H9 (cell line): ENCODE results near the gene MGARP. TPM values are rescaled to one million over a fixed set of nuclear protein-coding genes. Genes with fewer than 3 reads are reported as not detected.

Source experiments
- DNase-seq: peaks from one replicate; pipeline ENCODE4 v3.0.0-alpha.2; 2017
- H2AFZ ChIP-seq: one replicate; pipeline ENCODE4 v1.6.1; 2013; ENCODE audit warnings: mild to moderate bottlenecking, low read length, control low read depth, moderate library complexity
- H2AK5ac ChIP-seq: 2 replicates; pipeline ENCODE4 v1.6.1; 2013; ENCODE audit warnings: low read length, control low read depth, mixed read lengths; ENCODE audit not compliant: insufficient read length
- H2BK120ac ChIP-seq: one replicate; pipeline ENCODE4 v1.6.1; 2013; ENCODE audit warnings: low read depth, mild to moderate bottlenecking, low read length, control low read depth, inconsistent platforms; ENCODE audit not compliant: poor library complexity, severe bottlenecking
- H2BK12ac ChIP-seq: 2 replicates; pipeline ENCODE4 v1.6.1; 2013; ENCODE audit warnings: low read length, control low read depth, mixed read lengths, low read depth; ENCODE audit not compliant: insufficient read length
- H2BK15ac ChIP-seq: 2 replicates; pipeline ENCODE4 v1.6.1; 2013; ENCODE audit warnings: low read depth, low read length, control low read depth
- H2BK20ac ChIP-seq: one replicate; pipeline ENCODE4 v1.6.1; 2013; ENCODE audit warnings: low read depth, mild to moderate bottlenecking, low read length, control low read depth, inconsistent platforms; ENCODE audit not compliant: poor library complexity, severe bottlenecking
- H2BK5ac ChIP-seq: 2 replicates; pipeline ENCODE4 v1.6.1; 2013; ENCODE audit warnings: low read length, control low read depth, mixed read lengths; ENCODE audit not compliant: insufficient read length
- H3K14ac ChIP-seq: 2 replicates; pipeline ENCODE4 v1.6.1; 2013; ENCODE audit warnings: low read length, control low read depth; ENCODE audit not compliant: insufficient read depth
- H3K18ac ChIP-seq: 2 replicates; pipeline ENCODE4 v1.6.1; 2013; ENCODE audit warnings: low read depth, mild to moderate bottlenecking, mixed read lengths, low read length, control low read depth; ENCODE audit not compliant: insufficient read length
- H3K23ac ChIP-seq: 2 replicates; pipeline ENCODE4 v1.6.1; 2013; ENCODE audit warnings: low read length, control low read depth, mixed read lengths, low read depth; ENCODE audit not compliant: insufficient read length
- H3K23me2 ChIP-seq: 2 replicates; pipeline ENCODE4 v1.6.1; 2013; ENCODE audit warnings: low read depth, mild to moderate bottlenecking, mixed read lengths, low read length, control low read depth; ENCODE audit not compliant: insufficient read length, poor library complexity, severe bottlenecking
- H3K27ac ChIP-seq: 2 replicates; pipeline ENCODE4 v1.5.1; 2013; ENCODE audit warnings: low read length, control low read depth, mixed read lengths, low read depth; ENCODE audit not compliant: insufficient read length
- H3K27me3 ChIP-seq: 2 replicates; pipeline ENCODE4 v1.6.1; 2013; ENCODE audit warnings: low read length, control low read depth, inconsistent platforms; ENCODE audit not compliant: insufficient read depth
- H3K4ac ChIP-seq: 2 replicates; pipeline ENCODE4 v1.6.1; 2013; ENCODE audit warnings: low read depth, mild to moderate bottlenecking, control low read depth, inconsistent platforms, low read length, moderate library complexity
- H3K4me1 ChIP-seq: 2 replicates; pipeline ENCODE4 v1.6.1; 2013; ENCODE audit warnings: low read length, control low read depth, inconsistent platforms; ENCODE audit not compliant: insufficient read depth
- H3K4me2 ChIP-seq: 2 replicates; pipeline ENCODE4 v1.6.1; 2013; ENCODE audit warnings: low read length, control low read depth, mixed read lengths; ENCODE audit not compliant: insufficient read length, insufficient read depth
- H3K56ac ChIP-seq: 2 replicates; pipeline ENCODE4 v1.6.1; 2013; ENCODE audit warnings: low read depth, mild to moderate bottlenecking, mixed read lengths, low read length, control low read depth; ENCODE audit not compliant: insufficient read length
- H3K79me1 ChIP-seq: 2 replicates; pipeline ENCODE4 v1.6.1; 2013; ENCODE audit warnings: low read depth, mild to moderate bottlenecking, moderate library complexity, low read length, control low read depth, inconsistent platforms; ENCODE audit not compliant: insufficient read depth, poor library complexity, severe bottlenecking
- H3K79me2 ChIP-seq: 2 replicates; pipeline ENCODE4 v1.6.1; 2013; ENCODE audit warnings: low read length, control low read depth, inconsistent platforms; ENCODE audit not compliant: insufficient read depth
- H3K9ac ChIP-seq: 2 replicates; pipeline ENCODE4 v1.6.1; 2013; ENCODE audit warnings: low read length, control low read depth, mixed read lengths; ENCODE audit not compliant: insufficient read length; ENCODE audit errors: extremely low read depth
- H3K9me3 ChIP-seq: one replicate; pipeline ENCODE4 v1.6.1; 2013; ENCODE audit warnings: low read depth, low read length, inconsistent platforms; ENCODE audit not compliant: control insufficient read depth
- H3T11ph ChIP-seq: one replicate; pipeline ENCODE4 v1.6.1; 2013; ENCODE audit warnings: mild to moderate bottlenecking, low read length, control low read depth, inconsistent platforms
- H4K20me1 ChIP-seq: one replicate; pipeline ENCODE4 v1.6.1; 2013; ENCODE audit not compliant: control insufficient read depth, insufficient read length, insufficient read depth
- H4K5ac ChIP-seq: 2 replicates; pipeline ENCODE4 v1.6.1; 2013; ENCODE audit warnings: low read depth, mild to moderate bottlenecking, mixed read lengths, low read length, control low read depth; ENCODE audit not compliant: insufficient read length
- H4K8ac ChIP-seq: replicated peaks from 2 replicates; pipeline ENCODE4 v1.6.1; 2013; ENCODE audit warnings: low read length, control low read depth, mixed read lengths, low read depth; ENCODE audit not compliant: insufficient read length
- H4K91ac ChIP-seq: 2 replicates; pipeline ENCODE4 v1.6.1; 2013; ENCODE audit warnings: low read depth, mild to moderate bottlenecking, moderate library complexity, mixed read lengths, low read length, control low read depth; ENCODE audit not compliant: insufficient read length
- H3K27ac Mint-ChIP-seq, 3 experiments: 2 replicates in 2 of 3; 3 replicates in 1 of 3; pipeline ENCODE4 v1.8.0; 2020 to 2021; ENCODE audit warnings: mixed read lengths in 3 of 3, mild to moderate bottlenecking in 1 of 3, moderate library complexity in 1 of 3
- H3K27me3 Mint-ChIP-seq: 2 replicates; pipeline ENCODE4 v1.8.0; 2021; ENCODE audit warnings: low read depth, mild to moderate bottlenecking, moderate library complexity, mixed read lengths
- H3K36me3 Mint-ChIP-seq, 3 experiments: 2 replicates in 2 of 3; 3 replicates in 1 of 3; pipeline ENCODE4 v1.8.0; 2020 to 2021; ENCODE audit warnings: low read depth in 3 of 3, mixed read lengths in 3 of 3; ENCODE audit not compliant: insufficient read depth in 1 of 3
- H3K4me1 Mint-ChIP-seq, 2 experiments: 2 replicates each; pipeline ENCODE4 v1.8.0; 2020; ENCODE audit warnings: mixed read lengths in 2 of 2
- H3K4me3 Mint-ChIP-seq, 2 experiments: 2 replicates in 1 of 2; 3 replicates in 1 of 2; pipeline ENCODE4 v1.8.0; 2020 to 2021; ENCODE audit warnings: mild to moderate bottlenecking in 2 of 2, mixed read lengths in 2 of 2, moderate library complexity in 1 of 2
- H3K9me3 Mint-ChIP-seq, 2 experiments: 2 replicates in 1 of 2; 3 replicates in 1 of 2; pipeline ENCODE4 v1.8.0; 2020; ENCODE audit warnings: mild to moderate bottlenecking in 2 of 2, mixed read lengths in 2 of 2, moderate library complexity in 1 of 2
- WGBS: extraction: QIAGEN DNeasy Blood & Tissue Kit; methylation state at CpG from one replicate; pipeline ENCODE4 v1.1.7; 2013; ENCODE audit warnings: missing lambda C conversion rate, low lambda C conversion rate, mixed read lengths; ENCODE audit not compliant: insufficient read length; ENCODE audit errors: extremely low coverage; 5-methylcytosine and 5-hydroxymethylcytosine counted together
- total RNA-seq: library from RNA; stranded (reverse); gene quantifications from 2 replicates; pipeline ENCODE4 v1.2.1, GENCODE V29; 2021
- TF ChIP-seq, protein P1 (sequence below): fragments of 200-600 bp; sonication (generic); conservative IDR thresholded peaks from 3 replicates; pipeline ENCODE4 v1.8.0; 2021; ENCODE audit warnings: antibody characterized with exemption, mild to moderate bottlenecking

The MGARP gene
- total RNA-seq, 1 experiment from 2014 or later = 4.0 TPM

DNA sequence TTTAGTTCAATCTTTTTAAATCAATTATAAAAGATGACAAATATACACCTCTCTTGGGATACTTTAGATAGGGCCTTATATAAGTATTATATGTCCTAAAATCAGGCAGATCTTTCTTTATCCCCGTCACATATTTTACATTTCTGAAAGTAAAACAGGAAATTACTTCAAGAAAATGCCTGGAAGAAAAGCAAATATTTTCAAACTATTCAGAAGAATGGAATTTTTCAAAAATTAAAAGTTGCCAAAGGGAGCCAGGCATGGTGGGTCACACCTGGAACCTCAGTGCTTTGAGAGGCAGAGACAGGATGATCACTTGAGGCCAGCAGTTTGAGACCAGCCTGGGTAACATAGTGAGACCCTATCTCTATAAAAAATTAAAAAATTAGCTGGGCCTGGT lies 34.4 kb downstream of the MGARP start:
- Histone ChIP-seq H2BK12ac (no peak overlapping the region), H4K5ac (no peak overlapping the region), H3K9me3 (no peaks in the 10 kb centered on the region), H3K4me1 (peaks cover 14% of the 10 kb centered on the region; the same call in 1 of the 2 replicates), H3K18ac (no peak overlapping the region), H3K23ac (no peak overlapping the region), H2BK120ac (no peak overlapping the region), H3K14ac (no peak overlapping the region), H4K8ac (no peak overlapping the region), H3K56ac (no peak overlapping the region), H2AFZ (no peak overlapping the region), H3K79me2 (no peaks in the 10 kb centered on the region), H4K91ac (no peak overlapping the region), H2BK20ac (no peak overlapping the region), H3K27me3 (no peaks in the 10 kb centered on the region), H3T11ph (no peak overlapping the region), H3K23me2 (no peaks in the 10 kb centered on the region), H4K20me1 (no peaks in the 10 kb centered on the region), H3K9ac (no peak overlapping the region), H2AK5ac (no peak overlapping the region), H2BK15ac (no peak overlapping the region), H3K4me2 (no peak overlapping the region), H3K27ac (no peak overlapping the region), H3K79me1 (no peaks in the 10 kb centered on the region), H3K4ac (no peak overlapping the region), H2BK5ac (no peak overlapping the region)
- Mint-ChIP-seq H3K27me3 (no peaks in the 10 kb centered on the region), H3K27ac (no peak overlapping the region), H3K36me3 (no peaks in the 10 kb centered on the region), H3K9me3 (no peaks in the 10 kb centered on the region), H3K4me1 (peaks cover 22 to 23% of the 10 kb centered on the region in 2 experiments), H3K4me3 (no peak overlapping the region)
- no CpG with 5 or more reads among the region's 1 CpG for WGBS
- DNase-seq = no peak
- TF ChIP-seq, protein P1, sequence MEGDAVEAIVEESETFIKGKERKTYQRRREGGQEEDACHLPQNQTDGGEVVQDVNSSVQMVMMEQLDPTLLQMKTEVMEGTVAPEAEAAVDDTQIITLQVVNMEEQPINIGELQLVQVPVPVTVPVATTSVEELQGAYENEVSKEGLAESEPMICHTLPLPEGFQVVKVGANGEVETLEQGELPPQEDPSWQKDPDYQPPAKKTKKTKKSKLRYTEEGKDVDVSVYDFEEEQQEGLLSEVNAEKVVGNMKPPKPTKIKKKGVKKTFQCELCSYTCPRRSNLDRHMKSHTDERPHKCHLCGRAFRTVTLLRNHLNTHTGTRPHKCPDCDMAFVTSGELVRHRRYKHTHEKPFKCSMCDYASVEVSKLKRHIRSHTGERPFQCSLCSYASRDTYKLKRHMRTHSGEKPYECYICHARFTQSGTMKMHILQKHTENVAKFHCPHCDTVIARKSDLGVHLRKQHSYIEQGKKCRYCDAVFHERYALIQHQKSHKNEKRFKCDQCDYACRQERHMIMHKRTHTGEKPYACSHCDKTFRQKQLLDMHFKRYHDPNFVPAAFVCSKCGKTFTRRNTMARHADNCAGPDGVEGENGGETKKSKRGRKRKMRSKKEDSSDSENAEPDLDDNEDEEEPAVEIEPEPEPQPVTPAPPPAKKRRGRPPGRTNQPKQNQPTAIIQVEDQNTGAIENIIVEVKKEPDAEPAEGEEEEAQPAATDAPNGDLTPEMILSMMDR = no peak
